Stimulated activated memory B cell treated with anti-CD40 and anti-IgM and Interleukin-4, amounts not matched to agents 10 μg/mL and 1 μg/mL and 100 μg/mL, for 72 hours (primary cell): ENCODE results near the gene SEC22B.
A peak's percentile ranks its signal among the peaks of the same experiment; 100 is the strongest.
"Not testable (repeated sequence)": the region's sequence is repeated elsewhere in the genome, so short reads cannot be mapped to it uniquely, and the experiment has no call there.

Source experiments
- ATAC-seq: fragments of 150-1000 bp; cut with Tn5 transposase; 2 replicates; pipeline ENCODE4 v1.10.0; 2021
- H3K27ac Mint-ChIP-seq: one replicate; pipeline ENCODE4 v1.8.0; 2022; ENCODE audit warnings: mild to moderate bottlenecking, mixed read lengths
- H3K27me3 Mint-ChIP-seq: one replicate; pipeline ENCODE4 v1.8.0; 2022; ENCODE audit warnings: mixed read lengths
- H3K36me3 Mint-ChIP-seq: one replicate; pipeline ENCODE4 v1.8.0; 2022; ENCODE audit warnings: mixed read lengths
- H3K4me1 Mint-ChIP-seq: one replicate; pipeline ENCODE4 v1.8.0; 2022; ENCODE audit warnings: mixed read lengths
- H3K4me3 Mint-ChIP-seq: one replicate; pipeline ENCODE4 v1.8.0; 2022; ENCODE audit warnings: mild to moderate bottlenecking, moderate library complexity, mixed read lengths
- H3K9me3 Mint-ChIP-seq: one replicate; pipeline ENCODE4 v1.8.0; 2022; ENCODE audit warnings: mixed read lengths

SEC22B gene

GRCh38 chr1:120109180-120109579 lies 67.1 kb downstream of the SEC22B start:
- not testable (repeated sequence) for H3K9me3 Mint-ChIP-seq

GRCh38 chr1:120105288-120105687 lies 71.0 kb downstream of the SEC22B start:
- H3K36me3 Mint-ChIP-seq, H3K4me3 Mint-ChIP-seq, H3K9me3 Mint-ChIP-seq, H3K27me3 Mint-ChIP-seq: not testable (repeated sequence)
- Mint-ChIP-seq H3K4me1 (peaks cover 13% of the 10 kb centered on the region), H3K27ac (peak overlapping the region; percentile 58)
- ATAC-seq, result peak; percentile 54

More at GRCh38 chr1:120109180-120109579, 67.1 kb downstream of the SEC22B start:
- not testable (repeated sequence) for H3K27me3 Mint-ChIP-seq, H3K36me3 Mint-ChIP-seq
- peak overlapping the region; percentile 38 for H3K4me3 Mint-ChIP-seq
- ATAC-seq, result peak; percentile 61
- peaks cover 13% of the 10 kb centered on the region for H3K4me1 Mint-ChIP-seq
- H3K27ac Mint-ChIP-seq, result peak overlapping the region; percentile 49

- H3K4me3 Mint-ChIP-seq, H3K36me3 Mint-ChIP-seq, H3K27ac Mint-ChIP-seq, H3K27me3 Mint-ChIP-seq, H3K9me3 Mint-ChIP-seq: not testable (repeated sequence)
- peaks cover 13% of the 10 kb centered on the region for H3K4me1 Mint-ChIP-seq
- ATAC-seq, result peak; percentile 67
These were observed 72.6 kb downstream of the SEC22B start for GRCh38 chr1:120103768-120104167.

- H3K36me3 Mint-ChIP-seq, ATAC-seq, H3K27ac Mint-ChIP-seq: not testable (repeated sequence)
These were observed 74.7 kb downstream of the SEC22B start for GRCh38 chr1:120101593-120101992.

More at GRCh38 chr1:120101593-120101992, 74.7 kb downstream of the SEC22B start:
- H3K4me1 Mint-ChIP-seq, result peaks cover 23% of the 10 kb centered on the region
- H3K27me3 Mint-ChIP-seq, H3K4me3 Mint-ChIP-seq, H3K9me3 Mint-ChIP-seq: not testable (repeated sequence)
